Vagina (tissue), 2 donors: ENCODE measurements around the gene CYP4Z1. TPM values are rescaled to one million over a fixed set of nuclear protein-coding genes. Genes with fewer than 3 reads are reported as not detected.
"Not testable (repeated sequence)": the region's sequence is repeated elsewhere in the genome, so short reads cannot be mapped to it uniquely, and the experiment has no call there.

Experiments
- DNase-seq, 2 donors: peaks; one replicate each; pipeline ENCODE4 v3.0.0-alpha.2; 2017; ENCODE audit errors: extremely low spot score in 2 of 2
- H3K27ac ChIP-seq: fragments of 200-600 bp; sonication (generic); one replicate; pipeline ENCODE4 v1.5.1; 2019
- H3K27me3 ChIP-seq: fragments of 200-600 bp; sonication (generic); one replicate; pipeline ENCODE4 v1.5.1; 2019
- H3K36me3 ChIP-seq, 2 donors: fragments of 200-600 bp; sonication (generic); one replicate each; pipeline ENCODE4 v1.5.1; 2017 to 2019
- H3K4me1 ChIP-seq: fragments of 200-600 bp; sonication (generic); one replicate; pipeline ENCODE4 v1.5.1; 2019
- H3K4me3 ChIP-seq, 2 donors: fragments of 200-600 bp; sonication (generic); 1 replicate in 1 of 2; 2 replicates in 1 of 2; pipeline ENCODE4 v1.5.1; 2016 to 2019
- H3K9me3 ChIP-seq: fragments of 200-600 bp; sonication (generic); one replicate; pipeline ENCODE4 v1.5.1; 2019
- CTCF ChIP-seq, 3 experiments: fragments of 450-650 bp in 2 of 3; fragments of 200-600 bp in 1 of 3; sonication (generic) in 1 of 3; IDR thresholded peaks; one replicate each; pipeline ENCODE4 v1.5.1; 2017 to 2019; ENCODE audit warnings: antibody characterized with exemption in 3 of 3, mild to moderate bottlenecking in 2 of 3, moderate library complexity in 2 of 3
- POLR2A ChIP-seq, 2 donors: fragments of 450-650 bp; IDR thresholded peaks; one replicate each; pipeline ENCODE4 v1.6.1; 2017; ENCODE audit warnings: antibody characterized with exemption in 2 of 2, mild to moderate bottlenecking in 2 of 2, moderate library complexity in 2 of 2
- POLR2AphosphoS5 ChIP-seq, 2 donors: sonication (generic); formaldehyde crosslinking; IDR thresholded peaks; one replicate each; pipeline ENCODE4 v1.9.0; 2017; ENCODE audit warnings: antibody characterized with exemption in 2 of 2, mild to moderate bottlenecking in 2 of 2, low read depth in 1 of 2; ENCODE audit not compliant: insufficient read depth in 1 of 2
- intact Hi-C: fragments of 100-400 bp; cut with DNase I; formaldehyde crosslinking; loops from one replicate; pipeline ENCODE4 v1.15.1; 2023
- total RNA-seq: library from RNA; depleted of rRNA; stranded (reverse); fragments of >200 nt; gene quantifications from one replicate; pipeline ENCODE4 v1.2.3, GENCODE V29; 2016

Gene CYP4Z1
- total RNA-seq, 1 donor from 2014 or later: 1.2 TPM

- DNase-seq, H3K9me3 ChIP-seq, H3K36me3 ChIP-seq, H3K27ac ChIP-seq, H3K4me1 ChIP-seq, H3K27me3 ChIP-seq, H3K4me3 ChIP-seq, intact Hi-C loops: not testable (repeated sequence)
- peak in 1 of 3 experiments; percentile 39 for TF ChIP-seq CTCF (IDR thresholded peaks at IDR 0.05)
These were observed 22.3 kb downstream of the CYP4Z1 start for GRCh38 chr1:47089356-47089755.

GRCh38 chr1:47091476-47091875 is 24.4 kb downstream of the CYP4Z1 start:
- H3K27ac ChIP-seq, H3K4me3 ChIP-seq, H3K9me3 ChIP-seq, H3K4me1 ChIP-seq, DNase-seq, H3K27me3 ChIP-seq, H3K36me3 ChIP-seq, intact Hi-C loops: not testable (repeated sequence)

- Histone ChIP-seq H3K4me1 (no peaks in the 10 kb centered on the region), H3K36me3 (no peaks in the 10 kb centered on the region), H3K4me3 (no peak overlapping the region), H3K27me3 (no peaks in the 10 kb centered on the region), H3K9me3 (no peaks in the 10 kb centered on the region), H3K27ac (no peak overlapping the region)
- TF ChIP-seq POLR2AphosphoS5 (IDR thresholded peaks at IDR 0.05; ENCODE audit: insufficient read depth in 1 of 2, low read depth in 1 of 2) (no peak), CTCF (IDR thresholded peaks at IDR 0.05) (no peak), POLR2A (IDR thresholded peaks at IDR 0.05) (no peak)
- no peak for DNase-seq
- intact Hi-C loops: no loop called here
These were observed 37.8 kb downstream of the CYP4Z1 start for GRCh38 chr1:47104816-47105215.

- H3K27ac ChIP-seq: no peak overlapping the region
- DNase-seq: no peak
- H3K4me1 ChIP-seq: no peaks in the 10 kb centered on the region
- no peak for TF ChIP-seq CTCF (IDR thresholded peaks at IDR 0.05)
- no peak for TF ChIP-seq POLR2AphosphoS5 (IDR thresholded peaks at IDR 0.05; ENCODE audit: insufficient read depth in 1 of 2, low read depth in 1 of 2)
- TF ChIP-seq POLR2A (IDR thresholded peaks at IDR 0.05): no peak
- intact Hi-C loops: no loop called here
- no peaks in the 10 kb centered on the region for H3K36me3 ChIP-seq
- H3K9me3 ChIP-seq: no peaks in the 10 kb centered on the region
- no peak overlapping the region for H3K4me3 ChIP-seq
- no peaks in the 10 kb centered on the region for H3K27me3 ChIP-seq
These were observed 39.8 kb downstream of the CYP4Z1 start for GRCh38 chr1:47106792-47107191.

GRCh38 chr1:47107851-47108574 is 41.0 kb downstream of the CYP4Z1 start:
- H3K27me3 ChIP-seq, H3K36me3 ChIP-seq, DNase-seq, H3K4me3 ChIP-seq, intact Hi-C loops, H3K9me3 ChIP-seq, H3K27ac ChIP-seq, H3K4me1 ChIP-seq: not testable (repeated sequence)

- H3K27me3 ChIP-seq, DNase-seq, H3K4me3 ChIP-seq, H3K27ac ChIP-seq, intact Hi-C loops, H3K4me1 ChIP-seq, H3K9me3 ChIP-seq, H3K36me3 ChIP-seq: not testable (repeated sequence)
These were observed 42.5 kb downstream of the CYP4Z1 start for GRCh38 chr1:47109482-47109881.

- no peak for DNase-seq
- H3K4me1 ChIP-seq: no peaks in the 10 kb centered on the region
- intact Hi-C loops: no loop called here
- no peaks in the 10 kb centered on the region for H3K9me3 ChIP-seq
- H3K36me3 ChIP-seq: no peaks in the 10 kb centered on the region
- TF ChIP-seq CTCF (IDR thresholded peaks at IDR 0.05): no peak
- TF ChIP-seq POLR2AphosphoS5 (IDR thresholded peaks at IDR 0.05; ENCODE audit: insufficient read depth in 1 of 2, low read depth in 1 of 2): no peak
- TF ChIP-seq POLR2A (IDR thresholded peaks at IDR 0.05): no peak
- no peaks in the 10 kb centered on the region for H3K27me3 ChIP-seq
- H3K4me3 ChIP-seq: no peak overlapping the region
- H3K27ac ChIP-seq: no peak overlapping the region
These were observed 46.1 kb downstream of the CYP4Z1 start for GRCh38 chr1:47113178-47113577.

- H3K27ac ChIP-seq, H3K27me3 ChIP-seq, H3K4me3 ChIP-seq, H3K9me3 ChIP-seq, H3K36me3 ChIP-seq, intact Hi-C loops, DNase-seq, H3K4me1 ChIP-seq: not testable (repeated sequence)
These were observed 54.0 kb downstream of the CYP4Z1 start for GRCh38 chr1:47121039-47121438.

- not testable (repeated sequence) for DNase-seq
These were observed 57.8 kb downstream of the CYP4Z1 start for GRCh38 chr1:47124834-47125233.

More at GRCh38 chr1:47124834-47125233, 57.8 kb downstream of the CYP4Z1 start:
- H3K36me3 ChIP-seq, H3K27ac ChIP-seq, H3K27me3 ChIP-seq, H3K4me3 ChIP-seq, H3K9me3 ChIP-seq, H3K4me1 ChIP-seq, intact Hi-C loops: not testable (repeated sequence)
